Peyer's patch (tissue), 4 donors: ENCODE data around the gene ZNF618. TPM values are rescaled to one million over a fixed set of nuclear protein-coding genes. Genes with fewer than 3 reads are reported as not detected.

Experiments
- DNase-seq, 3 donors: peaks; one replicate each; pipeline ENCODE4 v3.0.0-alpha.2; 2017 to 2019
- H3K27ac ChIP-seq, 4 donors: fragments of 200-600 bp; sonication (generic); one replicate each; pipeline ENCODE4 v1.5.1; 2016 to 2019
- H3K27me3 ChIP-seq, 2 donors: fragments of 200-600 bp; sonication (generic); one replicate each; pipeline ENCODE4 v1.5.1; 2019
- H3K36me3 ChIP-seq, 3 donors: fragments of 200-600 bp; sonication (generic); one replicate each; pipeline ENCODE4 v1.5.1; 2016 to 2019
- H3K4me1 ChIP-seq, 4 donors: fragments of 200-600 bp; sonication (generic); one replicate each; pipeline ENCODE4 v1.5.1; 2016 to 2019
- H3K4me3 ChIP-seq, 4 donors: fragments of 200-600 bp; sonication (generic); 1 replicate in 3 of 4; 2 replicates in 1 of 4; pipeline ENCODE4 v1.5.1; 2016 to 2019; ENCODE audit warnings: mild to moderate bottlenecking in 1 of 4
- H3K9me3 ChIP-seq, 4 donors: fragments of 200-600 bp; sonication (generic); one replicate each; pipeline ENCODE4 v1.5.1; 2016 to 2019; ENCODE audit warnings: mild to moderate bottlenecking in 1 of 4
- POLR2A ChIP-seq, 2 donors: fragments of 450-650 bp; IDR thresholded peaks; one replicate each; pipeline ENCODE4 v1.5.1; 2017; ENCODE audit warnings: antibody characterized with exemption in 2 of 2, mild to moderate bottlenecking in 2 of 2, moderate library complexity in 2 of 2
- total RNA-seq, 4 donors: library from RNA; depleted of rRNA; stranded (reverse); fragments of >200 nt; gene quantifications; one replicate each; pipeline ENCODE4 v1.1.0, GENCODE V29; 2016
- TF ChIP-seq, protein P1 (sequence below), 6 experiments: fragments of 450-650 bp in 4 of 6; fragments of 200-600 bp in 2 of 6; sonication (generic) in 1 of 6; IDR thresholded peaks; one replicate each; pipeline ENCODE4 v1.5.1; 2017 to 2019; ENCODE audit warnings: antibody characterized with exemption in 6 of 6, mild to moderate bottlenecking in 3 of 6, moderate library complexity in 1 of 6

ZNF618 gene
- total RNA-seq, 4 donors from 2014 or later, result 2.8 to 26.4 (median 4.1) TPM

DNA sequence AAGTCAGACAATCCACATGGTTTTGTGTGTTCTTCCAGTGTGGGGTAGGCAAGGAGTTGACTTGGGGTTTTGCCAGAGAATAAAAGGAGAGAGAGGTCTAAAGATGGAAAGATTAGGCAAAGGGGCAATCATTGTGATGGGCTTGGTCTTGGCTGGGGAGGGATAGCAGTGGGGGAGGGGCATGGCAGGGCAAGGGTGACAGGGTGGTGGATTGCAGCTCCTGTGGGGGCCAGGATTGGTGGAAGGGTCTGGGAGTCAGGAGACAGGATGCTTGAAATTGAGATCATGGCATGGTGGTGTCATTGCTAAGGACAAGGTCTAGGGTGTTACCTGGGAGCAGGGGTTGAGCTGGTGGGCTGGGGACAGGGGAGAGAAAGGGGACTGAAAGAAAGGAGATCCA lies 57.6 kb downstream of the ZNF618 start:
- TF ChIP-seq, protein P1, sequence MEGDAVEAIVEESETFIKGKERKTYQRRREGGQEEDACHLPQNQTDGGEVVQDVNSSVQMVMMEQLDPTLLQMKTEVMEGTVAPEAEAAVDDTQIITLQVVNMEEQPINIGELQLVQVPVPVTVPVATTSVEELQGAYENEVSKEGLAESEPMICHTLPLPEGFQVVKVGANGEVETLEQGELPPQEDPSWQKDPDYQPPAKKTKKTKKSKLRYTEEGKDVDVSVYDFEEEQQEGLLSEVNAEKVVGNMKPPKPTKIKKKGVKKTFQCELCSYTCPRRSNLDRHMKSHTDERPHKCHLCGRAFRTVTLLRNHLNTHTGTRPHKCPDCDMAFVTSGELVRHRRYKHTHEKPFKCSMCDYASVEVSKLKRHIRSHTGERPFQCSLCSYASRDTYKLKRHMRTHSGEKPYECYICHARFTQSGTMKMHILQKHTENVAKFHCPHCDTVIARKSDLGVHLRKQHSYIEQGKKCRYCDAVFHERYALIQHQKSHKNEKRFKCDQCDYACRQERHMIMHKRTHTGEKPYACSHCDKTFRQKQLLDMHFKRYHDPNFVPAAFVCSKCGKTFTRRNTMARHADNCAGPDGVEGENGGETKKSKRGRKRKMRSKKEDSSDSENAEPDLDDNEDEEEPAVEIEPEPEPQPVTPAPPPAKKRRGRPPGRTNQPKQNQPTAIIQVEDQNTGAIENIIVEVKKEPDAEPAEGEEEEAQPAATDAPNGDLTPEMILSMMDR (IDR thresholded peaks at IDR 0.05), result no peak
- TF ChIP-seq POLR2A (IDR thresholded peaks at IDR 0.05), result no peak
- Histone ChIP-seq H3K27ac (no peak overlapping the region), H3K4me3 (no peak overlapping the region), H3K36me3 (no peaks in the 10 kb centered on the region), H3K4me1 (no peaks in the 10 kb centered on the region), H3K9me3 (no peaks in the 10 kb centered on the region), H3K27me3 (no peaks in the 10 kb centered on the region)
- no peak for DNase-seq

DNA sequence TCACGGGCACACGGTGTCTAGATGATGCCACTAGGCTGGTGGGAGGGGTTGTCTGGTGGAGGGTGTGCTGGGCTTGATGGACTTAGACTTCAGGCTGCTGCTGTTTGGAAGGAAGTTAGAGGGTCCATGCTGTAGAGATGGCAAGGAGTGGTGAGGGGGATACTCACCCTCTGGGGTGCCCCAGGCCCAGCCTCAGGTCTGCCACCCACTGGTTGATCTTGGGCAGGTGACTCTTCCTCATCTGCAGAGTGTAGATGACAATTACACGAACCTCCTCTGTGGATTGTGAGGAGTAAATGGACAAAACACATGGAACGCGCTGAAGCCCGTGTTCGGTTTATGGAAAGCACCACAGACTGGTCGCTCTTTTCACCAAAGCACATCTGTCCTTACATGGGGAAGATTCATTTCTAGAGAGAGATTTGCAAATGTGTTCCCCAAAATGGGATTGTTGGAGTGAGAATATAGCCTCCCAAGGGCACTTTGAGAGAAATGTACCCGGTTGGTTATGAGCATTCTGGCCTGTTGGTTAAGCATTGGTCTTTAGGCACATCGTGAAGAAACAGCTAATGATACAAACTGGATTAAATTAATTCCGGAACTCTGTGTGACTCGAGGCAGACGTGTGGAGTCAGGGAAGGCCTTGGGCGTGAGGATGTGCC lies 58.2 kb downstream of the ZNF618 start:
- H3K27ac ChIP-seq, result no peak overlapping the region
- H3K27me3 ChIP-seq, result no peaks in the 10 kb centered on the region
- no peaks in the 10 kb centered on the region for H3K36me3 ChIP-seq
- H3K9me3 ChIP-seq, result no peaks in the 10 kb centered on the region
- TF ChIP-seq, protein P1 (IDR thresholded peaks at IDR 0.05), result no peak
- no peak for TF ChIP-seq POLR2A (IDR thresholded peaks at IDR 0.05)
- no peak for DNase-seq
- no peak overlapping the region for H3K4me3 ChIP-seq
- no peaks in the 10 kb centered on the region for H3K4me1 ChIP-seq

DNA sequence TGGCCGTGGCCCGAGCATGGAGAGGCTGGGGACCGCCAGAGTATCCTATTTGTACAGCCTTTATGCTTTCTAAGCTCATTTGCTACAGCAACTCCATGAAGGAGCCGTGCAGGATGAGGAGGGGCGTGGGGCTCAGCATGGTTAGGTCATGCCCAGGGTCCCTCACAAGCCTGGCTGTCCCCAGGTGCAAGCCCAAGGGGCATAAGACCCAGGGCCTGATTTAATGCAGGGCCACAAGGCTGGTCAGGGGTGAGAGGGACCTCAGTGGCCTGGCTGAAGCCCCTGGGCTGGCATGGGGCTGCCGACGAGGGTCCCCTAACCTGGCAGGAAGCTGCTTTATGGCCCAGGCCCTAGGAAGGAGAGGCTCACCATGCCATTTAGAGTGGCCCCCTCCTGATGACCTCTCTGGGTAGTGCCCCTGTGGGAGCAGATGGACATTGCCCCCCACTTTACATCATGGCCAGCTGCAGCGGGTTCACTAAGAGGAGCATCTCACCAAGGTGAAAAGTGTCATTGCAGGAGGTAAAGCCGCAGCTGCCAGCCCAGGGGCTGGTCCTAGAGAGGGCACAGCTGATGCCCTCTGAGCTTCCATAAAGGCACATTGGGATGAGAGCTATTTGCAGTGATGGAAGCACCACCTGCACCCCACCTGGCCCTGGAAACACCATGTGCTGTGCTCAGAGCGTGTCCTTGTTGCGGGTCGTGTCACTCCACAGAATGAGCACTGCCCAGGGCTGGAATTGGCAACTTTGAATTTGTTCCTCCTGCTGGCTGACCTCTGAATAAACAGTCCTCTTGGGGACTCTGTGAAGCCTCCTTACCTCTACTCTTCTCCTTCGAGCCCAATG lies 58.9 kb downstream of the ZNF618 start:
- Histone ChIP-seq H3K27ac (no peak overlapping the region), H3K4me1 (no peaks in the 10 kb centered on the region), H3K36me3 (no peaks in the 10 kb centered on the region), H3K27me3 (no peaks in the 10 kb centered on the region), H3K4me3 (no peak overlapping the region), H3K9me3 (no peaks in the 10 kb centered on the region)
- TF ChIP-seq, protein P1 (IDR thresholded peaks at IDR 0.05), result no peak
- TF ChIP-seq POLR2A (IDR thresholded peaks at IDR 0.05), result no peak
- no peak for DNase-seq

DNA sequence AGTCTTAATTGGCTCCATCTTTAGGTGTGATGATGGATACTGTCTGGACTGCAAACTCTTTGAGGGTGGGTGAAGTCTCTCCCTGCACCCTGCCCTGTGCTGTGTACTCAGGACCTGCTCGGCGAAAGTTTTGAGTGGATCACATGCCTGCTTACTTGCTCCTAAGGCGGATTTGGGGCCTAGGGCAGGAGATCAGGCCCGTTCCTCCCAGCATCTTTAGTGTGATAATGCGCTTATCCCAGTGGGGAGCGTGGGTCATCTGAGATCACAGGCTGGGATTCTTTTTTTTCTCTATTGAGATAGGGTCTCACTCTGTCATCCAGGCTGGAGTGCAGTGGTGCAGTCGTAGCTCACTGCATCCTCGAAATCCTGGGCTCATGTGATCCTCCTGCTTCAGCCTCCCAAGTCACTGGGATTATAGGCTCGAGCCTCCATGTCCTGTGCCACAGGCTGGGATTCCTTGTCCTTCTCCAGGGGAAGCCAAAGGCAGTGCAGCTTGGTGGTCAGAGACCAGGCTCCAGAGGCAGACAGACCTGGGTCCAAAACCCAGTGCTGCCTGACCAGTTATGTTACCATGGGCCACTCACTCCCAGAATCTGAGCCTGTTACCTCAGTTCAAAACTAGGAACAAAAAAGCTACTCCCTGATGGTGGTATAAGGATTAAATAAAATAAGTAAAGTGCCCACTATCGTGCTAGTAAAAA lies 59.7 kb downstream of the ZNF618 start:
- Histone ChIP-seq H3K27ac (no peak overlapping the region), H3K9me3 (no peaks in the 10 kb centered on the region), H3K27me3 (no peaks in the 10 kb centered on the region), H3K4me1 (no peaks in the 10 kb centered on the region), H3K36me3 (no peaks in the 10 kb centered on the region), H3K4me3 (no peak overlapping the region)
- no peak for DNase-seq
- TF ChIP-seq POLR2A (IDR thresholded peaks at IDR 0.05), result no peak

DNA sequence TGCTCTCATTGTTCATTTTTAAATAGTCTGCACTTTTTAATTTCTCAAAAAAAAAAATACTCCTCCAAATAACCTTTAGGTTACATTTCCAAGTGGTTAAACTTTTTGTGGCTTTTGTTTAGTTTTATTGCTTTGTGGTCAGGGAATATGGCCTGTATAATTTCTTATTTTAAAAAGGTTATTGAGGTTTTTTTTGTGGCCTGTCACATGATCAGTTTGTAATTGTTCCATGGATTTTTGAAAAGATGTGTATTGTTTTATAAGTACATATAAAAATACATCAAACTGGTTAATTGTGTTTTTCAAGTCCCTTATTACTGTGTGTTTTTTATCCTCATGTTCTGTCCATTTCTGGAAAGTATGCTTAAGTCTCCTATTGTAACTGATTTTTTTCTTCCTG lies 64.0 kb downstream of the ZNF618 start:
- no peaks in the 10 kb centered on the region for H3K27me3 ChIP-seq
- no peak for DNase-seq
- no peak overlapping the region for H3K4me3 ChIP-seq
- no peak overlapping the region for H3K27ac ChIP-seq
- no peak for TF ChIP-seq POLR2A (IDR thresholded peaks at IDR 0.05)
- TF ChIP-seq, protein P1 (IDR thresholded peaks at IDR 0.05), result no peak
- no peaks in the 10 kb centered on the region for H3K9me3 ChIP-seq
- no peaks in the 10 kb centered on the region for H3K36me3 ChIP-seq
- H3K4me1 ChIP-seq, result no peaks in the 10 kb centered on the region

DNA sequence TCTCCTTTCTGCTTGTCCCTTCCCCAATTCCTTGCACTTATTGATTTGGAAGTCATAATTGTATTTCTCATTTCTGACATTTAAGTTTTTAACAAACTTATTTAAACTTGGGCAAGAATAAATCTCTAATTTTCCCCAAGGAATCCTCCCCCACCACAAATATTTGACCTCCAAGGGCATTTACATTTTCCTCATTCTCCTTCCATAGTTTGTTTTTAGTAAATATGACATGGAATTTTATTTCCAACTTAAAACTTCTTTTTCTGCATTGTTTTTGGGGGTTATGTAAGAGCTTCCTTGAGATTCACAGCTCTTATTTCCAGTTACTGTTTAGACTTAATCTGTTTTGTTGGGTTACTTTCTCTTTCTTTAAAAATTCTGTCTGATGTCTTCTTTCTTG lies 64.9 kb downstream of the ZNF618 start:
- H3K36me3 ChIP-seq, result no peaks in the 10 kb centered on the region
- TF ChIP-seq, protein P1 (IDR thresholded peaks at IDR 0.05), result no peak
- no peak for TF ChIP-seq POLR2A (IDR thresholded peaks at IDR 0.05)

More for the DNA sequence above, 64.9 kb downstream of the ZNF618 start:
- H3K27ac ChIP-seq, result no peak overlapping the region
- H3K4me3 ChIP-seq, result no peak overlapping the region
- no peaks in the 10 kb centered on the region for H3K27me3 ChIP-seq
- no peaks in the 10 kb centered on the region for H3K4me1 ChIP-seq
- no peak for DNase-seq
- no peaks in the 10 kb centered on the region for H3K9me3 ChIP-seq
